Skeletal muscle satellite cell (primary cell): ENCODE results near the gene WDR86.
A peak's percentile ranks its signal among the peaks of the same experiment; 100 is the strongest.

Experiments used
- H3K27me3 ChIP-seq: 2 replicates; pipeline ENCODE4 v1.7.0; 2013; ENCODE audit warnings: low read length; ENCODE audit not compliant: control insufficient read depth, insufficient read depth
- H3K36me3 ChIP-seq: 2 replicates; pipeline ENCODE4 v1.7.0; 2013; ENCODE audit warnings: mild to moderate bottlenecking, control low read depth, low read length; ENCODE audit not compliant: insufficient read depth
- H3K4me1 ChIP-seq: 2 replicates; pipeline ENCODE4 v1.7.0; 2013; ENCODE audit warnings: low read length; ENCODE audit not compliant: control insufficient read depth, insufficient read depth
- H3K4me2 ChIP-seq: 2 replicates; pipeline ENCODE4 v1.7.0; 2013; ENCODE audit warnings: mild to moderate bottlenecking, low read length
- H3K4me3 ChIP-seq: 2 replicates; pipeline ENCODE4 v1.7.0; 2013; ENCODE audit warnings: low read length
- H3K9ac ChIP-seq: 2 replicates; pipeline ENCODE4 v1.7.0; 2013; ENCODE audit warnings: mild to moderate bottlenecking, low read depth, low read length, moderate library complexity
- H3K9me3 ChIP-seq: replicated peaks from 2 replicates; pipeline ENCODE4 v1.7.0; 2013; ENCODE audit warnings: mild to moderate bottlenecking, control low read depth, low read length

WDR86 gene

GRCh38 chr7:151431281-151431767 is 21.5 kb upstream of the WDR86 start:
- Histone ChIP-seq H3K4me2 (no peak overlapping the region), H3K9me3 (no peaks in the 10 kb centered on the region), H3K36me3 (no peaks in the 10 kb centered on the region), H3K27me3 (peaks cover 33% of the 10 kb centered on the region), H3K4me3 (no peak overlapping the region), H3K4me1 (peaks cover 8% of the 10 kb centered on the region), H3K9ac (no peak overlapping the region)

- no peak overlapping the region for H3K9ac ChIP-seq
- no peak overlapping the region for H3K4me2 ChIP-seq
- no peaks in the 10 kb centered on the region for H3K9me3 ChIP-seq
- peaks cover 15% of the 10 kb centered on the region for H3K4me1 ChIP-seq
- H3K4me3 ChIP-seq: no peak overlapping the region
- H3K36me3 ChIP-seq: no peaks in the 10 kb centered on the region
- H3K27me3 ChIP-seq: peaks cover 31% of the 10 kb centered on the region
These were observed 20.8 kb upstream of the WDR86 start for GRCh38 chr7:151430391-151431205.

- no peaks in the 10 kb centered on the region for H3K9me3 ChIP-seq
- H3K9ac ChIP-seq: no peak overlapping the region
- H3K27me3 ChIP-seq: peaks cover 33% of the 10 kb centered on the region
- H3K4me2 ChIP-seq: no peak overlapping the region
- H3K4me3 ChIP-seq: no peak overlapping the region
- no peaks in the 10 kb centered on the region for H3K36me3 ChIP-seq
- peaks cover 18% of the 10 kb centered on the region for H3K4me1 ChIP-seq
These were observed 19.9 kb upstream of the WDR86 start for GRCh38 chr7:151429560-151430331.

- H3K4me3 ChIP-seq: no peak overlapping the region
- peaks cover 35% of the 10 kb centered on the region for H3K27me3 ChIP-seq
These were observed 19.4 kb upstream of the WDR86 start for GRCh38 chr7:151429237-151429559.

GRCh38 chr7:151428378-151429236 is 18.8 kb upstream of the WDR86 start:
- no peak overlapping the region for H3K9ac ChIP-seq
- H3K27me3 ChIP-seq: peaks cover 35% of the 10 kb centered on the region
- H3K36me3 ChIP-seq: no peaks in the 10 kb centered on the region
- H3K4me1 ChIP-seq: peaks cover 18% of the 10 kb centered on the region
- no peak overlapping the region for H3K4me2 ChIP-seq
- no peak overlapping the region for H3K4me3 ChIP-seq
- no peaks in the 10 kb centered on the region for H3K9me3 ChIP-seq

More at GRCh38 chr7:151429237-151429559, 19.4 kb upstream of the WDR86 start:
- H3K9ac ChIP-seq: no peak overlapping the region
- H3K4me1 ChIP-seq: peaks cover 18% of the 10 kb centered on the region
- no peaks in the 10 kb centered on the region for H3K9me3 ChIP-seq
- H3K4me2 ChIP-seq: no peak overlapping the region
- H3K36me3 ChIP-seq: no peaks in the 10 kb centered on the region

GRCh38 chr7:151427705-151428377 is 18.0 kb upstream of the WDR86 start:
- Histone ChIP-seq H3K9ac (no peak overlapping the region), H3K27me3 (peaks cover 33% of the 10 kb centered on the region), H3K9me3 (no peaks in the 10 kb centered on the region), H3K4me1 (peaks cover 18% of the 10 kb centered on the region), H3K4me2 (no peak overlapping the region), H3K4me3 (no peak overlapping the region), H3K36me3 (no peaks in the 10 kb centered on the region)

- Histone ChIP-seq H3K4me1 (peaks cover 18% of the 10 kb centered on the region), H3K9me3 (peaks cover 3% of the 10 kb centered on the region), H3K4me3 (no peak overlapping the region), H3K4me2 (peak overlapping the region; percentile 51), H3K36me3 (no peaks in the 10 kb centered on the region), H3K9ac (no peak overlapping the region), H3K27me3 (peaks cover 32% of the 10 kb centered on the region)
These were observed 17.3 kb upstream of the WDR86 start for GRCh38 chr7:151426904-151427704.

- H3K4me1 ChIP-seq: peaks cover 18% of the 10 kb centered on the region
- no peaks in the 10 kb centered on the region for H3K36me3 ChIP-seq
- no peak overlapping the region for H3K4me3 ChIP-seq
- peak overlapping the region; percentile 51 for H3K4me2 ChIP-seq
- peaks cover 4% of the 10 kb centered on the region for H3K9me3 ChIP-seq
- H3K27me3 ChIP-seq: peaks cover 37% of the 10 kb centered on the region
- no peak overlapping the region for H3K9ac ChIP-seq
These were observed 16.6 kb upstream of the WDR86 start for GRCh38 chr7:151426441-151426903.

- peaks cover 18% of the 10 kb centered on the region for H3K4me1 ChIP-seq
- H3K27me3 ChIP-seq: peaks cover 36% of the 10 kb centered on the region
- no peaks in the 10 kb centered on the region for H3K36me3 ChIP-seq
- H3K4me2 ChIP-seq: peak overlapping the region; percentile 51
- H3K9me3 ChIP-seq: peaks cover 4% of the 10 kb centered on the region
- H3K4me3 ChIP-seq: no peak overlapping the region
- H3K9ac ChIP-seq: no peak overlapping the region
These were observed 16.0 kb upstream of the WDR86 start for GRCh38 chr7:151425670-151426440.

- Histone ChIP-seq H3K4me1 (peaks cover 18% of the 10 kb centered on the region), H3K4me2 (no peak overlapping the region), H3K36me3 (no peaks in the 10 kb centered on the region), H3K27me3 (peaks cover 43% of the 10 kb centered on the region), H3K9me3 (peaks cover 10% of the 10 kb centered on the region), H3K9ac (no peak overlapping the region), H3K4me3 (no peak overlapping the region)
These were observed 15.0 kb upstream of the WDR86 start for GRCh38 chr7:151424799-151425198.
